Smooth muscle cell (in vitro differentiated cells): ENCODE measurements around the gene CDH23. TPM values are rescaled to one million over a fixed set of nuclear protein-coding genes. Genes with fewer than 3 reads are reported as not detected.

Experiments
- DNase-seq: peaks from one replicate; lab custom pipeline; 2025; ENCODE audit not compliant: unreplicated experiment; lab: John Stamatoyannopoulos, UW
- H2AFZ ChIP-seq: fragments of 200-600 bp; sonication (generic); 2 replicates; pipeline ENCODE4 v1.6.0; 2016; ENCODE audit warnings: antibody characterized with exemption, low read depth, mild to moderate bottlenecking
- H3F3A ChIP-seq: fragments of 200-600 bp; sonication (generic); 2 replicates; pipeline ENCODE4 v1.6.0; 2017; ENCODE audit warnings: antibody characterized with exemption, low read depth
- H3K27ac ChIP-seq: fragments of 200-600 bp; sonication (generic); 2 replicates; pipeline ENCODE4 v1.5.1; 2016; ENCODE audit warnings: low read depth, mild to moderate bottlenecking
- H3K27me3 ChIP-seq: fragments of 200-600 bp; sonication (generic); 2 replicates; pipeline ENCODE4 v1.6.1; 2016; ENCODE audit warnings: low read depth, mild to moderate bottlenecking
- H3K36me3 ChIP-seq: fragments of 200-600 bp; sonication (generic); 2 replicates; pipeline ENCODE4 v1.5.1; 2016; ENCODE audit warnings: low read depth
- H3K4me1 ChIP-seq: fragments of 200-600 bp; sonication (generic); 2 replicates; pipeline ENCODE4 v1.5.1; 2016; ENCODE audit warnings: low read depth
- H3K4me2 ChIP-seq: fragments of 200-600 bp; sonication (generic); 2 replicates; pipeline ENCODE4 v1.6.0; 2016; ENCODE audit warnings: mild to moderate bottlenecking
- H3K4me3 ChIP-seq: fragments of 200-600 bp; sonication (generic); 2 replicates; pipeline ENCODE4 v1.5.1; 2016; ENCODE audit warnings: mild to moderate bottlenecking
- H3K79me2 ChIP-seq: fragments of 200-600 bp; sonication (generic); 2 replicates; pipeline ENCODE4 v1.6.0; 2016; ENCODE audit warnings: low read depth, mild to moderate bottlenecking
- H3K9ac ChIP-seq: fragments of 200-600 bp; sonication (generic); 2 replicates; pipeline ENCODE4 v1.6.0; 2016; ENCODE audit warnings: low read depth
- H3K9me3 ChIP-seq: fragments of 200-600 bp; sonication (generic); replicated peaks from 2 replicates; pipeline ENCODE4 v1.5.1; 2016; ENCODE audit warnings: low read depth
- H4K20me1 ChIP-seq: fragments of 200-600 bp; sonication (generic); 2 replicates; pipeline ENCODE4 v1.6.0; 2016; ENCODE audit warnings: low read depth
- CTCF ChIP-seq: fragments of 200-600 bp; sonication (generic); IDR thresholded peaks from 2 replicates; pipeline ENCODE4 v1.5.1; 2017; ENCODE audit warnings: borderline replicate concordance, mild to moderate bottlenecking, antibody characterized with exemption; ENCODE audit not compliant: insufficient read depth, poor library complexity, severe bottlenecking
- whole genome bisulfite sequencing: methylation state at CpG from one replicate; pipeline ENCODE4 v1.1.7; 2016; ENCODE audit warnings: low lambda C conversion rate; 5-methylcytosine and 5-hydroxymethylcytosine counted together
- polyA plus RNA-seq: library from polyadenylated mRNA; unstranded; fragments of >200 nt; fragmentation: Nextera tagmentation; extraction: Ambion mirVana; gene quantifications from 2 replicates; pipeline ENCODE4 v1.2.1, GENCODE V29; 2016
- total RNA-seq: library from RNA; depleted of rRNA; stranded (reverse); fragments of >200 nt; gene quantifications from 2 replicates; pipeline ENCODE4 v1.2.3, GENCODE V29; 2014

CDH23 gene
- total and polyA plus RNA-seq, 2 experiments from 2014 or later = 0.99 to 2.5 TPM

- no peaks in the 10 kb centered on the region for H4K20me1 ChIP-seq
- TF ChIP-seq CTCF = no peak
- DNase-seq = no peak
- no peaks in the 10 kb centered on the region for H3K9me3 ChIP-seq
- 81% methylated on average over 1 of the region's 1 CpG for WGBS
- H3F3A ChIP-seq = no peaks in the 10 kb centered on the region
- H2AFZ ChIP-seq = no peak overlapping the region
- H3K4me1 ChIP-seq = no peaks in the 10 kb centered on the region
- peaks cover 14% of the 10 kb centered on the region for H3K27me3 ChIP-seq
- no peak overlapping the region for H3K27ac ChIP-seq
- H3K9ac ChIP-seq = no peak overlapping the region
- H3K4me2 ChIP-seq = no peak overlapping the region
- no peak overlapping the region for H3K4me3 ChIP-seq
- no peaks in the 10 kb centered on the region for H3K36me3 ChIP-seq
- H3K79me2 ChIP-seq = no peaks in the 10 kb centered on the region
Measured at GRCh38 chr10:71414359-71414758, 17.6 kb downstream of the CDH23 start.

- Histone ChIP-seq H3K27me3 (peaks cover 31% of the 10 kb centered on the region), H3K36me3 (no peaks in the 10 kb centered on the region), H3K4me1 (no peaks in the 10 kb centered on the region), H3K4me2 (no peak overlapping the region), H4K20me1 (no peaks in the 10 kb centered on the region), H3K9me3 (no peaks in the 10 kb centered on the region), H3K27ac (no peak overlapping the region), H3K79me2 (no peaks in the 10 kb centered on the region), H2AFZ (no peak overlapping the region), H3K4me3 (no peak overlapping the region), H3K9ac (no peak overlapping the region), H3F3A (no peaks in the 10 kb centered on the region)
- no peak for DNase-seq
- TF ChIP-seq CTCF = no peak
Measured at GRCh38 chr10:71419002-71419540, 22.4 kb downstream of the CDH23 start.

GRCh38 chr10:71419750-71420149 lies 23.0 kb downstream of the CDH23 start:
- no peak for DNase-seq
- H3K4me1 ChIP-seq = no peaks in the 10 kb centered on the region
- H3F3A ChIP-seq = no peaks in the 10 kb centered on the region
- no peaks in the 10 kb centered on the region for H4K20me1 ChIP-seq
- no peaks in the 10 kb centered on the region for H3K9me3 ChIP-seq
- no peak overlapping the region for H3K27ac ChIP-seq
- WGBS = 81% methylated on average over 2 of the region's 2 CpGs
- H3K27me3 ChIP-seq = peaks cover 35% of the 10 kb centered on the region
- TF ChIP-seq CTCF = no peak
- H3K79me2 ChIP-seq = no peaks in the 10 kb centered on the region
- H3K4me2 ChIP-seq = no peak overlapping the region
- H3K36me3 ChIP-seq = no peaks in the 10 kb centered on the region
- H3K4me3 ChIP-seq = no peak overlapping the region
- no peak overlapping the region for H2AFZ ChIP-seq
- H3K9ac ChIP-seq = no peak overlapping the region

GRCh38 chr10:71421075-71421434 lies 24.3 kb downstream of the CDH23 start:
- no peaks in the 10 kb centered on the region for H3F3A ChIP-seq
- no peaks in the 10 kb centered on the region for H3K79me2 ChIP-seq
- H3K9ac ChIP-seq = no peak overlapping the region
- H3K4me2 ChIP-seq = no peak overlapping the region
- no peak overlapping the region for H2AFZ ChIP-seq
- H3K36me3 ChIP-seq = no peaks in the 10 kb centered on the region
- H3K4me3 ChIP-seq = no peak overlapping the region
- no peaks in the 10 kb centered on the region for H3K4me1 ChIP-seq
- 96% methylated on average over 4 of the region's 4 CpGs for WGBS
- no peak for DNase-seq
- TF ChIP-seq CTCF = no peak
- peaks cover 30% of the 10 kb centered on the region for H3K27me3 ChIP-seq
- no peaks in the 10 kb centered on the region for H4K20me1 ChIP-seq
- H3K9me3 ChIP-seq = no peaks in the 10 kb centered on the region
- H3K27ac ChIP-seq = no peak overlapping the region
